Mesothelial cell of epicardium (in vitro differentiated cells): ENCODE measurements around the gene ODF2L. TPM values are rescaled to one million over a fixed set of nuclear protein-coding genes. Genes with fewer than 3 reads are reported as not detected.

Experiments
- DNase-seq, 2 experiments: peaks; one replicate each; pipeline ENCODE4 v3.0.0; 2021; ENCODE audit warnings: low spot score in 2 of 2; ENCODE audit not compliant: unreplicated experiment in 2 of 2
- H3K27ac Mint-ChIP-seq: 2 replicates; pipeline ENCODE4 v1.8.0; 2021; ENCODE audit warnings: mixed read lengths
- H3K27me3 Mint-ChIP-seq: 2 replicates; pipeline ENCODE4 v1.8.0; 2021; ENCODE audit warnings: low read depth, mixed read lengths
- H3K36me3 Mint-ChIP-seq: 2 replicates; pipeline ENCODE4 v1.8.0; 2021; ENCODE audit warnings: mixed read lengths
- H3K4me1 Mint-ChIP-seq: 2 replicates; pipeline ENCODE4 v1.8.0; 2021; ENCODE audit warnings: mixed read lengths
- H3K4me3 Mint-ChIP-seq: 2 replicates; pipeline ENCODE4 v1.8.0; 2021; ENCODE audit warnings: mild to moderate bottlenecking, moderate library complexity, mixed read lengths
- H3K9me3 Mint-ChIP-seq: 2 replicates; pipeline ENCODE4 v1.8.0; 2021; ENCODE audit warnings: mixed read lengths
- CTCF ChIP-seq: fragments of 200-600 bp; sonication (generic); IDR thresholded peaks from one replicate; pipeline ENCODE4 v1.5.0; 2021; ENCODE audit warnings: antibody characterized with exemption; ENCODE audit not compliant: unreplicated experiment
- total RNA-seq: library from RNA; stranded (reverse); gene quantifications from 3 replicates; pipeline ENCODE4 v1.2.1, GENCODE V29; 2021

Gene ODF2L, protein sequence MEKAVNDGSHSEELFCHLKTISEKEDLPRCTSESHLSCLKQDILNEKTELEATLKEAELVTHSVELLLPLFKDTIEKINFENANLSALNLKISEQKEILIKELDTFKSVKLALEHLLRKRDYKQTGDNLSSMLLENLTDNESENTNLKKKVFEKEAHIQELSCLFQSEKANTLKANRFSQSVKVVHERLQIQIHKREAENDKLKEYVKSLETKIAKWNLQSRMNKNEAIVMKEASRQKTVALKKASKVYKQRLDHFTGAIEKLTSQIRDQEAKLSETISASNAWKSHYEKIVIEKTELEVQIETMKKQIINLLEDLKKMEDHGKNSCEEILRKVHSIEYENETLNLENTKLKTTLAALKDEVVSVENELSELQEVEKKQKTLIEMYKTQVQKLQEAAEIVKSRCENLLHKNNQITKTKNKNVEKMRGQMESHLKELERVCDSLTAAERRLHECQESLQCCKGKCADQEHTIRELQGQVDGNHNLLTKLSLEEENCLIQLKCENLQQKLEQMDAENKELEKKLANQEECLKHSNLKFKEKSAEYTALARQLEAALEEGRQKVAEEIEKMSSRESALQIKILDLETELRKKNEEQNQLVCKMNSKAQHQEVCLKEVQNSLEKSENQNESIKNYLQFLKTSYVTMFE
- 66.4 to 74.0 TPM (median 71.7 TPM) in 3 replicates for total RNA-seq

DNA sequence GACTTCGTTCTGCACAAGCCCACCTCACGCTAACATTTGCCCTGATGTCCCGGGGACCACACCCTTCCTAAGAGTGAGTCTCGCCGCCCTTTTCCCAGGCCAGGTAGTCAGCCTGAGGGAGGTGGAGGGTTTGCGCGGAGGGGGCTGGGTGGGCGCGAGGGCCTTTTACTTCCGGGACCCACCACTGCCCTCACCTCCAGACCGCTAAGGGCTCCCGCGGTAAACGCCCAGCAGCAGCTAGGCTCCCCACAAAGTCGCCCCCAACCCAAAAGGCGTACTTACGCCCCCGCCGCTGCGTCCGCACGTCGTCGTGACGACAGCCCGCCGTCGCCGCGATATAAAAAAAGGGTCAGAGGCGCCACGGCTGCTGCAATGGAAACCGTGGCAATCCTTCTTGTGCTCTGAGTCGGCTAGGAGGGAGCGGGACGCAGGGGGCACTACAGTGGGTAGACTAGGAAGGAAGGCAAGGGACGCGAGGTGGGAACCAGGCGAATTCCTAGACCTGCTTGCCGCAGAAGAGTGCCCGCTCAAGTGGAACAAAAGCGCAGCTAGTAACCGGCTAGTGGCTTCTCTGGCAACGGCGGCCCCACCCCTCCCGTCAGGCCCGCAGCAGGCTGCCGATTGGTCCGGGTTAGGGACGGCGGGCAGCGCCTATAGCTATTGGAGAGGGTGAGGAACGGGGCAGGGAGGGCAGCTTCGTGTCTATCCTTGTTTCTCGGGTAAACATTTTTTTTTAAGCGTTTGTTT is at the start of gene ODF2L:
ODF2L (minus strand) TSS at position 573 of the 747 bp plus-strand sequence. CDS start 9,296 bp downstream, outside the sequence.
- DNase-seq = peak; percentile 64 to 84
- H3K4me1 Mint-ChIP-seq = peaks cover 30% of the 10 kb centered on the region
- peaks cover 12% of the 10 kb centered on the region for H3K9me3 Mint-ChIP-seq
- peaks cover 12% of the 10 kb centered on the region for H3K36me3 Mint-ChIP-seq
- peaks cover 15% of the 10 kb centered on the region for H3K27me3 Mint-ChIP-seq
- H3K27ac Mint-ChIP-seq = peak within 1 kb of the TSS; percentile 96
- no peak for TF ChIP-seq CTCF
- H3K4me3 Mint-ChIP-seq = peak within 1 kb of the TSS; percentile 95

DNA sequence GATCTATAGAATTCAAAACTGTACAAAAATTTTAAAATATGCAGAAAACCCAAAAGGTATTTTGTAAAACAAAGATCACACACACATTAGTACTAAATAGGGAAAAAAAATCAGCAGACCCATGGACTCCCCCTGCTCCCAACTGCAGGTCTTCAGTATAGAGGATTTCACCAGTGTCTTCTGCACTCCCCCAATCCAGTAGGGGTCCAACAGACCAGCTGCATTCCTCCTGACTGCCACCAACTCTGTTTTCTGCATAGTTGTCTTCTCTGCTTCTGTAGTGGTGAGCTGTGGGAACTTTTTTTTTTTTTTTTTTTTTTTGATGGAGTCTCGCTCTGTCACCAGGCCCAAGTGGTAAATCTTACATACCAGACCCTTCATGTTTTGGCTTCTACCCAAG is 49.8 kb upstream of the ODF2L start:
- Mint-ChIP-seq H3K4me1 (peaks cover 6% of the 10 kb centered on the region), H3K27me3 (no peaks in the 10 kb centered on the region), H3K27ac (no peak overlapping the region), H3K9me3 (no peaks in the 10 kb centered on the region), H3K36me3 (no peaks in the 10 kb centered on the region), H3K4me3 (no peak overlapping the region)
- no peak for DNase-seq
- TF ChIP-seq CTCF = no peak

DNA sequence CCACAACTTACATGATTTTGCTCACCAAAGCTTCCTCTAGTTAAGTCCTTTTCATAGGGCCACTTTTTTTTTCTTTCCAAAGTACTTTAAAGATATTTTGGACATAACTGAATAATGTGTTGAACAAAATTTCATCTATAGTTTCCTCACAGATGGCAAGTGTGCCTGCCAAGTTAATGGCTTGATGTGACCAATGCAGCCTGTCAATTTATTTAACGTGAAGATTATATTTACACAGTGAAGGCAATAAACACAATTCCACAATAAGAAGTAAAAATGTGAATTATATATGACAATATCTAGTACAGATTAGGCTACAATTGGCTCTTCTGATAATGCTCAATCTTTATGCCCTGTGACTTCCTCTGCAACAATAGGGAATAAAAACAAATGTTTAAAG is 45.9 kb upstream of the ODF2L start:
- no peaks in the 10 kb centered on the region for H3K36me3 Mint-ChIP-seq
- no peaks in the 10 kb centered on the region for H3K9me3 Mint-ChIP-seq
- no peak for DNase-seq
- H3K4me3 Mint-ChIP-seq = no peak overlapping the region
- no peak overlapping the region for H3K27ac Mint-ChIP-seq
- H3K4me1 Mint-ChIP-seq = peaks cover 6% of the 10 kb centered on the region
- no peak for TF ChIP-seq CTCF
- H3K27me3 Mint-ChIP-seq = peaks cover 28% of the 10 kb centered on the region

GRCh38 chr1:86441581-86441980 is 45.5 kb upstream of the ODF2L start:
- H3K4me3 Mint-ChIP-seq = no peak overlapping the region
- H3K36me3 Mint-ChIP-seq = no peaks in the 10 kb centered on the region
- no peak for TF ChIP-seq CTCF
- H3K9me3 Mint-ChIP-seq = no peaks in the 10 kb centered on the region
- H3K4me1 Mint-ChIP-seq = peaks cover 6% of the 10 kb centered on the region
- no peak overlapping the region for H3K27ac Mint-ChIP-seq
- DNase-seq = no peak
- H3K27me3 Mint-ChIP-seq = peaks cover 32% of the 10 kb centered on the region

GRCh38 chr1:86436041-86436440 is 39.9 kb upstream of the ODF2L start:
- H3K9me3 Mint-ChIP-seq = no peaks in the 10 kb centered on the region
- H3K27ac Mint-ChIP-seq = no peak overlapping the region
- H3K4me3 Mint-ChIP-seq = no peak overlapping the region
- H3K36me3 Mint-ChIP-seq = no peaks in the 10 kb centered on the region
- H3K27me3 Mint-ChIP-seq = peaks cover 55% of the 10 kb centered on the region
- H3K4me1 Mint-ChIP-seq = no peaks in the 10 kb centered on the region
- TF ChIP-seq CTCF = no peak
- no peak for DNase-seq
